SU-DHL-6 (cell line): ENCODE measurements around the gene CFAP92.

Experiments
- H2AFZ ChIP-seq: fragments of 200-600 bp; sonication (generic); 2 replicates; pipeline ENCODE4 v1.6.1; 2014; ENCODE audit warnings: low read depth, mild to moderate bottlenecking, moderate library complexity, mixed read lengths, antibody characterized with exemption, low read length; ENCODE audit not compliant: severe bottlenecking
- H3F3A ChIP-seq: fragments of 200-600 bp; shearing (Covaris generic); 2 replicates; pipeline ENCODE4 v1.6.0; 2016; ENCODE audit warnings: antibody characterized with exemption, mild to moderate bottlenecking; ENCODE audit not compliant: insufficient read depth
- H3K27ac ChIP-seq: fragments of 200-600 bp; sonication (generic); 2 replicates; pipeline ENCODE4 v1.5.1; 2016; ENCODE audit warnings: low read depth, mild to moderate bottlenecking, low read length, moderate library complexity, mixed read lengths
- H3K27me3 ChIP-seq: fragments of 200-600 bp; sonication (generic), shearing (Covaris generic); 2 replicates; pipeline ENCODE4 v1.6.0; 2014; ENCODE audit warnings: mild to moderate bottlenecking, low read length
- H3K36me3 ChIP-seq: fragments of 200-600 bp; sonication (generic); 2 replicates; pipeline ENCODE4 v1.6.1; 2014; ENCODE audit warnings: mild to moderate bottlenecking, low read length, mixed read lengths
- H3K4me2 ChIP-seq: fragments of 300-600, 200-600 bp; shearing (Covaris generic), sonication (generic); 2 replicates; pipeline ENCODE4 v1.6.0; 2014; ENCODE audit warnings: low read length, low read depth, mild to moderate bottlenecking; ENCODE audit not compliant: poor library complexity, severe bottlenecking
- H3K4me3 ChIP-seq: fragments of 200-600 bp; sonication (generic); 2 replicates; pipeline ENCODE4 v1.5.1; 2014; ENCODE audit warnings: antibody characterized with exemption, low read length, mild to moderate bottlenecking, mixed read lengths; ENCODE audit not compliant: insufficient read depth, poor library complexity, severe bottlenecking
- H3K79me2 ChIP-seq: fragments of 200-600 bp; sonication (generic); 2 replicates; pipeline ENCODE4 v1.6.1; 2014; ENCODE audit warnings: mild to moderate bottlenecking, low read length, moderate library complexity; ENCODE audit not compliant: insufficient read depth
- H3K9ac ChIP-seq: fragments of 200-600 bp; sonication (generic); 2 replicates; pipeline ENCODE4 v1.7.0; 2014; ENCODE audit warnings: mild to moderate bottlenecking, low read length
- H3K9me2 ChIP-seq: fragments of 200-600 bp; sonication (generic); replicated peaks from 2 replicates; pipeline ENCODE4 v1.6.1; 2014; ENCODE audit warnings: low read length; ENCODE audit not compliant: insufficient read depth
- H3K9me3 ChIP-seq: fragments of 200-600 bp; sonication (generic); 2 replicates; pipeline ENCODE4 v1.6.1; 2014; ENCODE audit warnings: low read length, mixed read lengths; ENCODE audit not compliant: insufficient read depth
- H4K20me1 ChIP-seq: fragments of 200-600 bp; sonication (generic); 2 replicates; pipeline ENCODE4 v1.6.1; 2014; ENCODE audit warnings: low read depth, mild to moderate bottlenecking, antibody characterized with exemption, low read length, moderate library complexity, mixed read lengths
- CTCF ChIP-seq: fragments of 200-600 bp; sonication (generic); IDR thresholded peaks from one replicate; pipeline ENCODE4 v1.5.1; 2017; ENCODE audit warnings: antibody characterized with exemption, mild to moderate bottlenecking, low read length, moderate library complexity; ENCODE audit not compliant: insufficient read depth, poor library complexity, severe bottlenecking
- EZH2phosphoT487 ChIP-seq: fragments of 200-600 bp; sonication (generic), shearing (Covaris generic); conservative IDR thresholded peaks from 2 replicates; pipeline ENCODE4 v1.6.1; 2018; ENCODE audit warnings: mild to moderate bottlenecking, antibody characterized with exemption, low read length, moderate library complexity, mixed read lengths

The CFAP92 gene

DNA sequence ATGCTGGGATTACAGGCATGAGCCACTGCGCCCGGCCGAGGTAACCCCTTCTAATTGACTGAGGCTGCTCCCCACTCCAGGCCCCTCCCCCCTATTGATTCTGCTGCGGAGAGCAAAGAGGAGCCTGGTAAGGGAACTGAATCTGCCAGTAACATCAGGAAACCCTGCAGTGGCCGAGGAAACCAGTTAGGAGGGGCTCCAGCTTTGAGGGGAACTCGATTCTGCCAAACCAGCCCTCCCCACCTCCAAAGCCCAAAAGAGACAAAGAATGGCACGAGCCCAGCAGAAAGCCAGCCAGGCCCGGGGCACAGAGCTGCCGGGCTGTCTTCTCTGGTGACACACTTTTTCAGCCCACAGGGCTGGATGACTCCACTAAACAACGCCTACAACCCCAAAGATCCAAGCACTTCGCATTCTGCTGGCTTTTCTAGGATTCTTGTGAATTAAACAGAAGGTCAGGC, 129.5 kb downstream of the CFAP92 start:
- H3K9me2 ChIP-seq = no peaks in the 10 kb centered on the region

DNA sequence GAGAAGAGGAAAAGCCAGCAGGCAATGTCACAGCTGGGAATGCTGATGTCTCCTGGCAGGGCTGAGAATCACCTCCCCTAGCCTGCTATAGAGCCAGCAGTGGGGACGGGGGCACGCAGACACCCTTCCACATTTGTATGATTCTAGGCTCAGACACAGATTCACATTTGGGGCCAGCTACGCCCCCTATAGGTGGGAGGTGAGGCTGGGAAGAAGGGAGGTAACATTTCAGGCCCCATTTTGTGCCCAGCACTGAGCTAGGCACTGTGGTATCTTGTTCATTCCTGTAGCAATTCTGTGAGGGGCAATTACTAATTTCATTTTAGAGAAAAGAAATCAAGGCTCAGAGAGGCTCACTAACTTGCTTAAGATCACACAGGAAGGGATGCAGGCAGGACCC, 130.3 kb downstream of the CFAP92 start:
- Histone ChIP-seq H3K9me2 (no peaks in the 10 kb centered on the region), H3K4me3 (no peak overlapping the region), H3K36me3 (no peaks in the 10 kb centered on the region), H4K20me1 (no peaks in the 10 kb centered on the region), H3K9ac (no peak overlapping the region), H3K27me3 (no peaks in the 10 kb centered on the region), H3K4me2 (no peak overlapping the region), H2AFZ (no peak overlapping the region), H3K9me3 (peaks cover 24% of the 10 kb centered on the region; the same call in 1 of the 2 replicates), H3F3A (no peaks in the 10 kb centered on the region), H3K27ac (no peak overlapping the region), H3K79me2 (no peaks in the 10 kb centered on the region)
- TF ChIP-seq EZH2phosphoT487 = no peak
- peak; percentile 31 for TF ChIP-seq CTCF

More for the DNA sequence above, 129.5 kb downstream of the CFAP92 start:
- no peaks in the 10 kb centered on the region for H3K36me3 ChIP-seq
- peaks cover 16% of the 10 kb centered on the region; the same call in 1 of the 2 replicates for H3K9me3 ChIP-seq
- H2AFZ ChIP-seq = no peak overlapping the region
- H3K4me2 ChIP-seq = no peak overlapping the region
- H4K20me1 ChIP-seq = no peaks in the 10 kb centered on the region
- H3K27me3 ChIP-seq = no peaks in the 10 kb centered on the region
- no peak overlapping the region for H3K9ac ChIP-seq
- no peaks in the 10 kb centered on the region for H3F3A ChIP-seq
- no peaks in the 10 kb centered on the region for H3K79me2 ChIP-seq
- no peak for TF ChIP-seq CTCF
- no peak for TF ChIP-seq EZH2phosphoT487
- no peak overlapping the region for H3K4me3 ChIP-seq
- no peak overlapping the region for H3K27ac ChIP-seq

DNA sequence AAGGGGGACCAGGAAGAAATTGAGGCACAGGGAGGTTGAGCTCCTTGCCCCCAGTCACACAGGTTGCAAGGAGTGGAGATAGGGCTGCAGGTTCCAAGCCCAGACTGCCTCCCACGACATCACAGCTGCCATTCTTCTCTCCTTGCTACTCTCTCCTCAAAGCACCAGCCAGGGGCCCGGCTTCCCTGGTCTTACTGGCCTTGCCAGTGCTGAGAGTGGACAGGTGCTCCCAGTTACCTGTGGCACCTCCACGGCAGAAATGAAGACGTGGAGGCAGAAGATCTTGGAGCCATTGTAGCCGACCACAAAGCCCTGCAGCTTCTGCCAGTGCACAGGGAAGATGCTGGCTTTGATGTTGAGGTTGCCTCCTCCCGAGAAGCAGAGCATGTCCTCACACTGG, 132.4 kb downstream of the CFAP92 start:
- Histone ChIP-seq H4K20me1 (no peaks in the 10 kb centered on the region), H2AFZ (no peak overlapping the region), H3K27me3 (no peaks in the 10 kb centered on the region), H3F3A (no peaks in the 10 kb centered on the region), H3K4me2 (no peak overlapping the region), H3K4me3 (no peak overlapping the region), H3K9me2 (no peaks in the 10 kb centered on the region), H3K79me2 (no peaks in the 10 kb centered on the region), H3K9me3 (peaks cover 28% of the 10 kb centered on the region; the same call in 1 of the 2 replicates), H3K9ac (no peak overlapping the region), H3K27ac (no peak overlapping the region), H3K36me3 (no peaks in the 10 kb centered on the region)
- TF ChIP-seq EZH2phosphoT487 (no peak), CTCF (no peak)
